ENCODE measurements around the gene FUT8. TPM values are rescaled to one million over a fixed set of nuclear protein-coding genes. Genes with fewer than 3 reads are reported as not detected.

The FUT8 gene
- polyA plus RNA-seq, 1 of the 3 experiments (the other 2 are of a cell fraction), result 31.7 TPM

DNA sequence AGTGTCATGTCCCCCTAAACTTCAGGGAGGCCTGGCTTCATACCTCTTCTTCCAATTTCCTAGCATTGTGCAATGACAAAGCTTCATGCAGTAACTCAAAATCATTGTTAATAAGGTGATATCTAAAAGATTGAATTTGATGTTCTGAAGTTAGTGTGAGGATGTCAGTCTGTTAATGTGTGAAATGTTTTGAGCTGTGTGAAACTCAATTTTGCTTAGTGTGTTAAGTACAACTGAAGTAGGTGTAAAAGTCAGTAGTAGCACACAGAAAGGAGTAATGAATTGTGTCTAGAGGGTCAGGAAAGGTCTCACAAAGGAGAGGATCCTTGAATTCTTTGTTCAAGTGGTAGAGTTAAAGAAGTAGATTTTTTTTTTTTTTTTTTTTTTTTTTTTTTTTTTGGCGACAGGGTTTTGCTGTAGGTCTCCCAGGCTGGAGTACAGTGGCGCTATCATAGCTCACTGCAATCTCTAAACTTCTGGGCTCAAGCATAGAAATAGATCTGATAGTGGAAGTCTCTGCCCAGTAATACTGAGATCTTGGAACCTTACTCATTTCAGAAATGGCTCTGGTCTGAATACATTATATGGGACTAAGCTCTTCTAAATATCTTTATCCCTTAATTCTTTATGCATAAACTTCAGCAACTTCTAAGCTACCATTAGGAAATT is 63.9 kb downstream of the FUT8 start:
- CTCF ChIA-PET, result interaction anchor here (0.7 to 2.0 kb wide), 4 partner anchors 10 to 349 kb away, joined by 3 to 6 read pairs (median 4); no protein-coding TSS in a partner anchor
- no peak overlapping the region for H3K9ac ChIP-seq
- 93% methylated on average over 2 of the region's 2 CpGs for WGBS (ENCODE audit: low lambda C conversion rate)
- TF ChIP-seq ZBTB33 (IDR thresholded peaks at IDR 0.05; ENCODE audit: borderline replicate concordance, low read depth) (no peak), ELF1 (IDR thresholded peaks at IDR 0.05) (no peak), RFX5 (IDR thresholded peaks at IDR 0.05; ENCODE audit: low read length) (no peak), TEAD4 (IDR thresholded peaks at IDR 0.05; ENCODE audit: borderline replicate concordance, insufficient read depth) (no peak), JUND (IDR thresholded peaks at IDR 0.05) (no peak), TCF12 (IDR thresholded peaks at IDR 0.05) (no peak), IRF3 (IDR thresholded peaks at IDR 0.05; ENCODE audit: low read depth, low read length) (no peak), SIN3A (IDR thresholded peaks at IDR 0.05; ENCODE audit: borderline replicate concordance, low read depth, low read length) (no peak), REST (IDR thresholded peaks at IDR 0.05; ENCODE audit: low read depth, low read length) (no peak), FOXM1 (IDR thresholded peaks at IDR 0.05; ENCODE audit: low read depth) (no peak)
- TF ChIP-seq, protein P1, sequence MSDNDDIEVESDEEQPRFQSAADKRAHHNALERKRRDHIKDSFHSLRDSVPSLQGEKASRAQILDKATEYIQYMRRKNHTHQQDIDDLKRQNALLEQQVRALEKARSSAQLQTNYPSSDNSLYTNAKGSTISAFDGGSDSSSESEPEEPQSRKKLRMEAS (IDR thresholded peaks at IDR 0.05; ENCODE audit: low read depth), result no peak
- H3K4me1 ChIP-seq (ENCODE audit: control insufficient read depth in 1 of 2, insufficient read depth in 2 of 2, low read depth in 1 of 2, low read length in 1 of 2), result peaks cover 0 to 6% of the 10 kb centered on the region in 2 experiments; a peak in 2 of 4 replicates
- H3K9me3 ChIP-seq, result no peaks in the 10 kb centered on the region
- H3K4me3 ChIP-seq (ENCODE audit: low read depth in 2 of 2, low read length in 1 of 2), result no peak overlapping the region
- no peaks in the 10 kb centered on the region for H3K9me2 ChIP-seq
- peaks cover 77% of the 10 kb centered on the region for H3K79me2 ChIP-seq (ENCODE audit: insufficient read depth)
- no peak overlapping the region for H2AFZ ChIP-seq (ENCODE audit: low read depth)
- POLR2A ChIA-PET, result no interaction called here
- no peak overlapping the region for H3K4me2 ChIP-seq
- peaks cover 0 to 11% of the 10 kb centered on the region in 2 experiments for H3K36me3 ChIP-seq (replicated peaks in 1 of 2; ENCODE audit: control insufficient read depth in 1 of 2, insufficient read depth in 2 of 2, low read length in 1 of 2)
- H3F3A ChIP-seq (replicated peaks; ENCODE audit: insufficient read depth), result no peaks in the 10 kb centered on the region
- H4K20me1 ChIP-seq (ENCODE audit: insufficient read depth), result no peaks in the 10 kb centered on the region
- no peaks in the 10 kb centered on the region for H3K27me3 ChIP-seq (ENCODE audit: insufficient read depth)
- DNase-seq, result no peak
- no peak overlapping the region for H3K27ac ChIP-seq (ENCODE audit: low read depth in 2 of 2, low read length in 1 of 2)
